HepG2 (cell line): ENCODE results near the gene TSC1. TPM values are rescaled to one million over a fixed set of nuclear protein-coding genes. Genes with fewer than 3 reads are reported as not detected.

ENCODE experiments used
- BORCS8-MEF2B ChIP-seq: sonication (generic); formaldehyde crosslinking; IDR thresholded peaks from 2 replicates; pipeline ENCODE4 v1.8.0; 2022; ENCODE audit warnings: mild to moderate bottlenecking, missing genetic modification reagents
- DNMT3B ChIP-seq: conservative IDR thresholded peaks from 2 replicates; pipeline ENCODE4 v1.6.1; 2016; ENCODE audit warnings: missing biosample characterization, control low read depth
- HHEX ChIP-seq: IDR thresholded peaks from 2 replicates; pipeline ENCODE4 v1.6.1; 2016; ENCODE audit warnings: control low read depth
- HNRNPH1 ChIP-seq: fragments of 200-400 bp; formaldehyde crosslinking; optimal IDR thresholded peaks from 2 replicates; pipeline ENCODE3; 2017; ENCODE audit warnings: mild to moderate bottlenecking, low read depth, low read length
- MAFG ChIP-seq: sonication (generic); formaldehyde crosslinking; IDR thresholded peaks from 2 replicates; pipeline ENCODE4 v1.5.1; 2020; ENCODE audit warnings: mild to moderate bottlenecking, missing genetic modification reagents
- PAWR ChIP-seq: sonication (generic); formaldehyde crosslinking; IDR thresholded peaks from 2 replicates; pipeline ENCODE4 v1.4.0; 2020; ENCODE audit warnings: missing genetic modification reagents, mild to moderate bottlenecking, borderline replicate concordance
- REPIN1 ChIP-seq: sonication (generic); formaldehyde crosslinking; IDR thresholded peaks from 2 replicates; pipeline ENCODE4 v1.8.0; 2022; ENCODE audit warnings: missing genetic modification reagents, low read depth, mild to moderate bottlenecking, borderline replicate concordance
- TAF15 ChIP-seq: fragments of 200-400 bp; formaldehyde crosslinking; IDR thresholded peaks from one replicate; pipeline ENCODE4 v1.6.1; 2018; ENCODE audit warnings: mild to moderate bottlenecking, low read depth, low read length; ENCODE audit not compliant: poor library complexity, severe bottlenecking
- TMF1 ChIP-seq: sonication (generic); formaldehyde crosslinking; IDR thresholded peaks from 2 replicates; pipeline ENCODE4 v1.8.1; 2022; ENCODE audit warnings: low read depth, missing genetic modification reagents
- TP53 ChIP-seq: sonication (generic); formaldehyde crosslinking; conservative IDR thresholded peaks from 2 replicates; pipeline ENCODE4 v1.4.0; 2020; ENCODE audit warnings: missing genetic modification reagents
- YEATS4 ChIP-seq: sonication (generic); formaldehyde crosslinking; IDR thresholded peaks from 2 replicates; pipeline ENCODE4 v1.4.0; 2020; ENCODE audit warnings: missing genetic modification reagents, borderline replicate concordance
- ZIK1 ChIP-seq: sonication (generic); formaldehyde crosslinking; IDR thresholded peaks from 2 replicates; pipeline ENCODE4 v1.5.0; 2020; ENCODE audit warnings: mild to moderate bottlenecking, low read depth, missing genetic modification reagents, borderline replicate concordance
- ZMAT3 ChIP-seq: sonication (generic); formaldehyde crosslinking; conservative IDR thresholded peaks from 2 replicates; pipeline ENCODE4 v1.7.0; 2021; ENCODE audit warnings: missing genetic modification reagents
- ZNF224 ChIP-seq: sonication (generic); formaldehyde crosslinking; IDR thresholded peaks from 2 replicates; pipeline ENCODE4 v1.5.0; 2020; ENCODE audit warnings: mild to moderate bottlenecking, missing genetic modification reagents
- ZNF709 ChIP-seq: sonication (generic); formaldehyde crosslinking; IDR thresholded peaks from 2 replicates; pipeline ENCODE4 v1.5.0; 2020; ENCODE audit warnings: mild to moderate bottlenecking, missing genetic modification reagents
- polyA plus RNA-seq, 8 experiments: library from polyadenylated mRNA; depleted of rRNA in 3 of 8; stranded (reverse) in 7 of 8; unstranded in 1 of 8; fragments of >200 nt; fragmentation: Illumina TruSeq in 4 of 8; extraction: Trizol in 4 of 8; gene quantifications; 2 replicates each; pipeline versions ENCODE4 v1.2.1 to v1.2.3, GENCODE V29; 2011 to 2016; ENCODE audit warnings: low read depth in 4 of 8, missing spikeins in 1 of 8, mixed read lengths in 1 of 8; ENCODE audit not compliant: insufficient read depth in 1 of 8
- total RNA-seq, 5 experiments: library from RNA; depleted of rRNA; stranded (reverse); fragments of >200 nt; fragmentation: Illumina TruSeq; extraction: Trizol; gene quantifications; 2 replicates each; pipeline ENCODE4 v1.2.3, GENCODE V29; 2016; ENCODE audit warnings: low read depth in 1 of 5
- TF ChIP-seq, protein P1 (sequence below): sonication (generic); formaldehyde crosslinking; IDR thresholded peaks from 2 replicates; pipeline ENCODE4 v1.4.0; 2020; ENCODE audit warnings: mild to moderate bottlenecking, missing genetic modification reagents
- TF ChIP-seq, protein P2 (sequence below): sonication (generic); formaldehyde crosslinking; IDR thresholded peaks from 2 replicates; pipeline ENCODE4 v1.8.1; 2023; ENCODE audit warnings: mild to moderate bottlenecking, missing genetic modification reagents
- TF ChIP-seq, protein P3 (sequence below): sonication (generic); formaldehyde crosslinking; IDR thresholded peaks from 2 replicates; pipeline ENCODE4 v1.4.0; 2020; ENCODE audit warnings: missing genetic modification reagents
- TF ChIP-seq, protein P4 (sequence below): sonication (generic); formaldehyde crosslinking; IDR thresholded peaks from 2 replicates; pipeline ENCODE4 v1.4.0; 2020; ENCODE audit warnings: mild to moderate bottlenecking, missing genetic modification reagents

The TSC1 gene
- total and polyA plus RNA-seq, 2 of the 13 experiments (the other 11 are each of a cell fraction or from before 2014, with no cell fraction given), result 31.6 to 66.1 TPM

DNA sequence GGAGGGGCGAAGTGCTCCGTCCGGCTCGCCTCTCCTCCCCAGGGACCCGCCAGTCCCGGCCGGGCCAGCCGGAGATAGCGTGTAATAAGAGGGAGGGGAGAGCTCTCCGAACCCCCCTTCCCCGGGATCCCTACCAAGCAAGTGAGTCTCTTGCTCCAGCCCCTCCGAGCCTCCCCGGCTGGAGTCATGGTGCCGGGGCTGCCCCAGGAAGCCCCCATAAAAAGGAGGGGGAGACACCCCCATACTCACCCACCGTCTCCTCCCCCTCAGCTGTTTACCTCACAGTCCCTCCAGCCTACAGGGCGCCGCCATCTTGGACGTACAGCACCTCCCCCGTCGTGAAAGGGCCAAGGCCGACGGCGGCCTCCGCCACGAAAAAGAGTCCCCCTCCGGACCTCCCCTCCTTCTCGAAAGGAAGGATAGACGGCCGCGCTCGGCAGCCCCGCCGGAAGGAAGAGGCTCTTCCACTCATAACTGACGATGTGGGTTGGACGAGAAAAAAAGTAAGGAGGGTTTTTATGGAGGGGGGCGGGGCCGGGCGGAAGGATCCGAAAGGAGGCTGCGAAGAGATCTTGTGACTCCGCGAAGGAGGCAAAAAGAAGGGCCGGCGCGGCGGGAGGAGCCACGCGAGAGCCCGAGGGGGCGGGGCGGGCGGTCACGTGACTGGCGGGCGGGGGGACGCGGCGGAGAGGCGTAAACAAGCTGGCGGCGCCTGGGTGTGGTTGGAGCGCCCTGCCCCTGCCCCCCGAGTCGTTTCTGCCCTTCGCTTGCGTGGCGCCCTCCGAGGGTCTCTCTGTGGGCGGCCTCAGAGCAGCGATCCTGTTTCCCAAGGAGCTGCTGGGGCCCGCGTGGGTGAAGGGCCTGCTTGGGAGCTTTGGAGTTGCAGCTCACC lies at the start of gene TSC1 (continued):
- TF ChIP-seq, protein P1, sequence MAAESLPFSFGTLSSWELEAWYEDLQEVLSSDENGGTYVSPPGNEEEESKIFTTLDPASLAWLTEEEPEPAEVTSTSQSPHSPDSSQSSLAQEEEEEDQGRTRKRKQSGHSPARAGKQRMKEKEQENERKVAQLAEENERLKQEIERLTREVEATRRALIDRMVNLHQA, result no peak
- TF ChIP-seq TMF1 (CRISPR knock-in tag) (no peak; the same call in 1 of the 2 replicates), ZNF224 (CRISPR knock-in tag) (no peak), PAWR (no peak), TAF15 (peak; percentile 36), HHEX (CRISPR knock-in tag) (no peak), HNRNPH1 (no peak), REPIN1 (no peak), YEATS4 (peak; percentile 96), MAFG (no peak), ZNF709 (peak; percentile 82), DNMT3B (CRISPR knock-in tag) (peak; percentile 71; the same call in 1 of the 2 replicates), TP53 (no peak), BORCS8-MEF2B (peak; percentile 65; the same call in 1 of the 2 replicates), ZMAT3 (CRISPR knock-in tag) (peak; percentile 58; the same call in 1 of the 2 replicates), ZIK1 (CRISPR knock-in tag) (0 out of 2 replicates have a peak, but pooled peaks have one; percentile 23)
- TF ChIP-seq, protein P2, sequence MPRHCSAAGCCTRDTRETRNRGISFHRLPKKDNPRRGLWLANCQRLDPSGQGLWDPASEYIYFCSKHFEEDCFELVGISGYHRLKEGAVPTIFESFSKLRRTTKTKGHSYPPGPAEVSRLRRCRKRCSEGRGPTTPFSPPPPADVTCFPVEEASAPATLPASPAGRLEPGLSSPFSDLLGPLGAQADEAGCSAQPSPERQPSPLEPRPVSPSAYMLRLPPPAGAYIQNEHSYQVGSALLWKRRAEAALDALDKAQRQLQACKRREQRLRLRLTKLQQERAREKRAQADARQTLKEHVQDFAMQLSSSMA (CRISPR knock-in tag), result no peak
- TF ChIP-seq, protein P3, sequence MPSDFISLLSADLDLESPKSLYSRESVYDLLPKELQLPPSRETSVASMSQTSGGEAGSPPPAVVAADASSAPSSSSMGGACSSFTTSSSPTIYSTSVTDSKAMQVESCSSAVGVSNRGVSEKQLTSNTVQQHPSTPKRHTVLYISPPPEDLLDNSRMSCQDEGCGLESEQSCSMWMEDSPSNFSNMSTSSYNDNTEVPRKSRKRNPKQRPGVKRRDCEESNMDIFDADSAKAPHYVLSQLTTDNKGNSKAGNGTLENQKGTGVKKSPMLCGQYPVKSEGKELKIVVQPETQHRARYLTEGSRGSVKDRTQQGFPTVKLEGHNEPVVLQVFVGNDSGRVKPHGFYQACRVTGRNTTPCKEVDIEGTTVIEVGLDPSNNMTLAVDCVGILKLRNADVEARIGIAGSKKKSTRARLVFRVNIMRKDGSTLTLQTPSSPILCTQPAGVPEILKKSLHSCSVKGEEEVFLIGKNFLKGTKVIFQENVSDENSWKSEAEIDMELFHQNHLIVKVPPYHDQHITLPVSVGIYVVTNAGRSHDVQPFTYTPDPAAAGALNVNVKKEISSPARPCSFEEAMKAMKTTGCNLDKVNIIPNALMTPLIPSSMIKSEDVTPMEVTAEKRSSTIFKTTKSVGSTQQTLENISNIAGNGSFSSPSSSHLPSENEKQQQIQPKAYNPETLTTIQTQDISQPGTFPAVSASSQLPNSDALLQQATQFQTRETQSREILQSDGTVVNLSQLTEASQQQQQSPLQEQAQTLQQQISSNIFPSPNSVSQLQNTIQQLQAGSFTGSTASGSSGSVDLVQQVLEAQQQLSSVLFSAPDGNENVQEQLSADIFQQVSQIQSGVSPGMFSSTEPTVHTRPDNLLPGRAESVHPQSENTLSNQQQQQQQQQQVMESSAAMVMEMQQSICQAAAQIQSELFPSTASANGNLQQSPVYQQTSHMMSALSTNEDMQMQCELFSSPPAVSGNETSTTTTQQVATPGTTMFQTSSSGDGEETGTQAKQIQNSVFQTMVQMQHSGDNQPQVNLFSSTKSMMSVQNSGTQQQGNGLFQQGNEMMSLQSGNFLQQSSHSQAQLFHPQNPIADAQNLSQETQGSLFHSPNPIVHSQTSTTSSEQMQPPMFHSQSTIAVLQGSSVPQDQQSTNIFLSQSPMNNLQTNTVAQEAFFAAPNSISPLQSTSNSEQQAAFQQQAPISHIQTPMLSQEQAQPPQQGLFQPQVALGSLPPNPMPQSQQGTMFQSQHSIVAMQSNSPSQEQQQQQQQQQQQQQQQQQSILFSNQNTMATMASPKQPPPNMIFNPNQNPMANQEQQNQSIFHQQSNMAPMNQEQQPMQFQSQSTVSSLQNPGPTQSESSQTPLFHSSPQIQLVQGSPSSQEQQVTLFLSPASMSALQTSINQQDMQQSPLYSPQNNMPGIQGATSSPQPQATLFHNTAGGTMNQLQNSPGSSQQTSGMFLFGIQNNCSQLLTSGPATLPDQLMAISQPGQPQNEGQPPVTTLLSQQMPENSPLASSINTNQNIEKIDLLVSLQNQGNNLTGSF (CRISPR knock-in tag), result no peak
- TF ChIP-seq, protein P4, sequence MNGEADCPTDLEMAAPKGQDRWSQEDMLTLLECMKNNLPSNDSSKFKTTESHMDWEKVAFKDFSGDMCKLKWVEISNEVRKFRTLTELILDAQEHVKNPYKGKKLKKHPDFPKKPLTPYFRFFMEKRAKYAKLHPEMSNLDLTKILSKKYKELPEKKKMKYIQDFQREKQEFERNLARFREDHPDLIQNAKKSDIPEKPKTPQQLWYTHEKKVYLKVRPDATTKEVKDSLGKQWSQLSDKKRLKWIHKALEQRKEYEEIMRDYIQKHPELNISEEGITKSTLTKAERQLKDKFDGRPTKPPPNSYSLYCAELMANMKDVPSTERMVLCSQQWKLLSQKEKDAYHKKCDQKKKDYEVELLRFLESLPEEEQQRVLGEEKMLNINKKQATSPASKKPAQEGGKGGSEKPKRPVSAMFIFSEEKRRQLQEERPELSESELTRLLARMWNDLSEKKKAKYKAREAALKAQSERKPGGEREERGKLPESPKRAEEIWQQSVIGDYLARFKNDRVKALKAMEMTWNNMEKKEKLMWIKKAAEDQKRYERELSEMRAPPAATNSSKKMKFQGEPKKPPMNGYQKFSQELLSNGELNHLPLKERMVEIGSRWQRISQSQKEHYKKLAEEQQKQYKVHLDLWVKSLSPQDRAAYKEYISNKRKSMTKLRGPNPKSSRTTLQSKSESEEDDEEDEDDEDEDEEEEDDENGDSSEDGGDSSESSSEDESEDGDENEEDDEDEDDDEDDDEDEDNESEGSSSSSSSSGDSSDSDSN (CRISPR knock-in tag), result 0 out of 2 replicates have a peak, but pooled peaks have one; percentile 67
